ENCODE measurements around the gene QSER1. TPM values are rescaled to one million over a fixed set of nuclear protein-coding genes. Genes with fewer than 3 reads are reported as not detected.

QSER1 gene
- total and polyA plus RNA-seq, 4 donors = 2.4 to 12.6 (median 7.1) TPM

GRCh38 chr11:32953700-32954099 lies 61.1 kb downstream of the QSER1 start:
- no peak overlapping the region for H3K27ac ChIP-seq (ENCODE audit: low read depth in 1 of 2, low read length in 2 of 2)
- H3K9ac ChIP-seq (ENCODE audit: low read depth in 1 of 2, low read length in 2 of 2) = no peak overlapping the region
- no peaks in the 10 kb centered on the region for H3K27me3 ChIP-seq (ENCODE audit: control insufficient read depth in 4 of 4, insufficient read depth in 4 of 4, low read length in 3 of 4)
- H3K9me3 ChIP-seq (ENCODE audit: control insufficient read depth in 4 of 4, low read length in 3 of 4) = no peaks in the 10 kb centered on the region
- H3K4me3 ChIP-seq (ENCODE audit: low read depth in 1 of 3, low read length in 3 of 3) = no peak overlapping the region
- H3K4me1 ChIP-seq (ENCODE audit: control insufficient read depth in 4 of 4, insufficient read depth in 4 of 4, low read length in 3 of 4) = no peaks in the 10 kb centered on the region
- H3K36me3 ChIP-seq (ENCODE audit: control insufficient read depth in 4 of 4, insufficient read depth in 3 of 4, low read depth in 1 of 4, low read length in 3 of 4) = peaks cover 4 to 9% (median 6%) of the 10 kb centered on the region in 4 donors
- no peak for DNase-seq (ENCODE audit: low spot score)
- no peak for TF ChIP-seq ATF3 (IDR thresholded peaks at IDR 0.05)
- TF ChIP-seq HNF4G (IDR thresholded peaks at IDR 0.05) = no peak
- TF ChIP-seq TAF1 (conservative IDR thresholded peaks at IDR 0.05) = no peak
- TF ChIP-seq CTCF (IDR thresholded peaks at IDR 0.05; ENCODE audit: low read depth, low read length, missing input control) = no peak
- no peak for TF ChIP-seq SP1 (IDR thresholded peaks at IDR 0.05)
- TF ChIP-seq HNF4A (conservative IDR thresholded peaks at IDR 0.05) = no peak
- no peak for TF ChIP-seq NR2F2 (IDR thresholded peaks at IDR 0.05)
- no peak for TF ChIP-seq GABPA (IDR thresholded peaks at IDR 0.05 in 1 of 2, conservative IDR thresholded peaks at IDR 0.05 in 1 of 2)
- no peak for TF ChIP-seq REST (IDR thresholded peaks at IDR 0.05)
- no peak for TF ChIP-seq RXRA (IDR thresholded peaks at IDR 0.05)
- no peak for TF ChIP-seq FOXA1 (IDR thresholded peaks at IDR 0.05)
- no peak for TF ChIP-seq RAD21 (IDR thresholded peaks at IDR 0.05)
- TF ChIP-seq YY1 (IDR thresholded peaks at IDR 0.05) = no peak
- TF ChIP-seq MAX (IDR thresholded peaks at IDR 0.05) = no peak
- no peak for TF ChIP-seq FOXA2 (IDR thresholded peaks at IDR 0.05)

GRCh38 chr11:32960553-32961164 lies 68.0 kb downstream of the QSER1 start:
- H3K36me3 ChIP-seq (ENCODE audit: control insufficient read depth in 4 of 4, insufficient read depth in 3 of 4, low read depth in 1 of 4, low read length in 3 of 4) = peaks cover 2 to 10% (median 5%) of the 10 kb centered on the region in 4 donors
- DNase-seq (ENCODE audit: low spot score) = no peak
- H3K27ac ChIP-seq (ENCODE audit: low read depth in 1 of 2, low read length in 2 of 2) = no peak overlapping the region

More at GRCh38 chr11:32960553-32961164, 68.0 kb downstream of the QSER1 start:
- Histone ChIP-seq H3K4me1 (ENCODE audit: control insufficient read depth in 4 of 4, insufficient read depth in 4 of 4, low read length in 3 of 4) (no peaks in the 10 kb centered on the region), H3K27me3 (ENCODE audit: control insufficient read depth in 4 of 4, insufficient read depth in 4 of 4, low read length in 3 of 4) (no peaks in the 10 kb centered on the region), H3K9me3 (ENCODE audit: control insufficient read depth in 4 of 4, low read length in 3 of 4) (no peaks in the 10 kb centered on the region), H3K9ac (ENCODE audit: low read depth in 1 of 2, low read length in 2 of 2) (no peak overlapping the region), H3K4me3 (ENCODE audit: low read depth in 1 of 3, low read length in 3 of 3) (no peak overlapping the region)
- WGBS = 4% methylated on average over 1 of the region's 1 CpG
- no peak for TF ChIP-seq EGR1 (IDR thresholded peaks at IDR 0.05; ENCODE audit: low read depth in 2 of 2)
- peak; percentile 60 for TF ChIP-seq CTCF (IDR thresholded peaks at IDR 0.05; ENCODE audit: low read depth, low read length, missing input control)
- TF ChIP-seq RAD21 (IDR thresholded peaks at IDR 0.05) = peak; percentile 95 to 96
- no peak for TF ChIP-seq REST (IDR thresholded peaks at IDR 0.05)

Measured in liver (tissue), 9 donors.